ENCODE measurements around the gene MYBPC1.
"Not testable (repeated sequence)": the region's sequence is repeated elsewhere in the genome, so short reads cannot be mapped to it uniquely, and the experiment has no call there.

MYBPC1 gene

GRCh38 chr12:101655393-101655792, 60.6 kb downstream of the MYBPC1 start:
- DNase-seq: no peak

DNA sequence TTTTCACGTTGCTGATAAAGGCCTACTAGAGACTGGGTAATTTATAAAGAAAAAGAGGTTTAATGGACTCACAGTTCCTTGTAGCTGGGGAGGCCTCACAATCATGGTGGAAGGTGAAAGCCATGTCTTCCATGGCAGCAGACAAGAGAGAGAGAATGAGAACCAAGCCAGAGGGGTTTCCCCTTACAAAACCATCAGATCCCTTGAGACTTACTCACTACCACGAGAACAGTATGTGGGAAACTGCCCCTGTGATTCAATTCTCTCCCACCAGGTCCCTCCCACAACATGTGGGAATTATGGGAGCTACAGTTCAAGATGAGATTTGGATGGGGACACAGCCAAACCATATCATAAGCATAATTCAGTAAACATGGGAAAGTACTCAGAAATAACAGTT, 65.9 kb downstream of the MYBPC1 start:
- not testable (repeated sequence) for DNase-seq

GRCh38 chr12:101663298-101663697, 68.5 kb downstream of the MYBPC1 start:
- DNase-seq: no peak

DNA sequence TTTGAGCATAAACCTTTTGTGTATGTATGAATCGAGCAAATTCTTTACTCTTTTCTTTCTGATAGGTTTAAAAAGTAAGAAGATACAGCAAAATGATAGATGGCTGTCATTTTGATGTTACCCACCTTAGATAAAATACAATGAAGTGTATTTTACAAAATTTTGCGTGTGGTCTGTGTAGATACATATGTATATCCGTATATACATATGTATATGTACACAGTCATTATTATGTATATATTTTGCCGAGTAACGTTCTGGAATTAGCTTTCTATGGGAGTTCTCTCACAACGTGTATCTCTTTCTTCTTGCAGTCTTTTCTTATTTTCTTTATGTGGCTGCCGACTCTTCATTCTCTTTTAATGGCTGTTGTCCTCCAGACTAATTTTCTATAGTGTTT, 70.2 kb downstream of the MYBPC1 start:
- DNase-seq: no peak

DNA sequence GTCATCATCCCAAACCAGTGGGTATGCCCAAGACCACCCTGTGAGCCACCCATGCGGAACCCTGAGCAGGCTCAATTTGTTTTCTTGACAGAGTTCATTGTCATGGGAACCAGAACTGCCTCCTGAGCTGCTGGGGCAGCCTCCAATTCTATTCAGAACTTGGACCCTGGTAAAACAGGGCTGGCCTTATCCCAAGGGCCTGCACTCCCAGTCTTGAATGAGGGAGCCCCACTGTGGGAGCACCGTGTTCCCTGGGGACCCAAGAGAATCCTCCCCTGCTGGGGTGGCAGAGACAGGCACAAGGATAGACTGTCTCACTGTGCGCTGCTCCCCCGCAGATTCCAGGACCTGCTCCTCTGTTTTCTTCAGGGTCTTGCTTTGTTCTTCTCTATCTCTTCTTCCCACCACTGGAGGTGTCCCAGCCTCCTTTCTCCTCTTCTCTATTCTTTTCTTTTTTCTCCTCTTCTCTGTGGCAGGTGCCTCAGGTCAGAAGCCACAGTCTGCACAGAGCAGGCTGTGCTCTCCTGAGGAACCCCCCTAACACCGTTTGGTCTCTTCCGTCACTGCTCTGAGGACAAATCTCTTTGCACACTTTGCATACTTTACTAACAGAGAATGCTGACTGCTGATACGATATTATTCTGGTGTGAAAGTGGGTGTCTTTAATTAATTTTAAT, 71.4 kb downstream of the MYBPC1 start:
- no peak for DNase-seq

DNA sequence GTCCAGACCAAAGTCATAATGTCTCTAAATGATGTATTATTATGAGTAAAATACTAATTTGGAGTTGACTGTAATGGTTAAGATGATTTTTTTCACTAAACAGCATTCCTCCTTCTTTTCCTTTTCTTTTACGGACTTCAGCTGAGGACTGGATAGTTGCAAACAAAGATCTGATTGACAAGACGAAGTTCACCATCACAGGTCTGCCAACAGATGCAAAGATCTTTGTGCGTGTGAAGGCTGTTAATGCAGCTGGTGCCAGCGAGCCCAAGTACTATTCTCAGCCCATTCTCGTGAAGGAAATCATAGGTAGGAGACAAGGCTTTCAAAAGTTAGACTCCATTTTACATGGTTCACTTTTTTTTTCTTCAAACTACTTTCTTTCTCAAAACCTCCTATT, 72.8 kb downstream of the MYBPC1 start:
- no peak for DNase-seq

DNA sequence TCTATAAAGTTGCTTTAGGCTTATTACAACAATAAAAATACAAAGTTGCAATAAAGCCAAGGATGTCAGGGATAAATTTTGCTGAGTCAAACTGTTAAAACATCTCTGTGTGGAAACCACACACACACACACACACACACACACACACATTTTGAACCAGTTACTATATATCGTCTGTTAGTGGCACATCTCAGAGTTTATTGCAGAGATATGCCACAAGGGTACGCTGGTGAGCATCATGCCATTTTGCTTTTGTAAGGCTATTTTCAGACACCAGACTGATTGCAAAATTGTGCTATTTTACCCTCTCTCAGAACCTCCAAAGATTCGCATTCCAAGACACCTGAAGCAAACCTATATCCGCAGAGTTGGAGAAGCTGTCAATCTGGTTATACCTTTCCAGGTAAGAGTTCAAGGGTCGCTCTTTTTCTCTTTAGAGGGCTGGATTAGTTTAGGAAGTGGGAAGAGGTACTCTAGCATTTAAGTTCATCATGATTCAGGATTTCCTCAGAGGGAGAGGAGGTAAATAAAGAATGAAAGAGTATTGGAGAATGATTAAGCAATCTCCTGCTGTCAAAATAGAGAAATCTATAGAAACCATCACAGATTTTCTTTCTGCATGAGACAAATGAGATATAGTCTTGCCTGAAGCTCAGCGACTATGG, 75.4 kb downstream of the MYBPC1 start:
- DNase-seq: no peak

GRCh38 chr12:101671157-101671791, 76.5 kb downstream of the MYBPC1 start:
- no peak for DNase-seq

DNA sequence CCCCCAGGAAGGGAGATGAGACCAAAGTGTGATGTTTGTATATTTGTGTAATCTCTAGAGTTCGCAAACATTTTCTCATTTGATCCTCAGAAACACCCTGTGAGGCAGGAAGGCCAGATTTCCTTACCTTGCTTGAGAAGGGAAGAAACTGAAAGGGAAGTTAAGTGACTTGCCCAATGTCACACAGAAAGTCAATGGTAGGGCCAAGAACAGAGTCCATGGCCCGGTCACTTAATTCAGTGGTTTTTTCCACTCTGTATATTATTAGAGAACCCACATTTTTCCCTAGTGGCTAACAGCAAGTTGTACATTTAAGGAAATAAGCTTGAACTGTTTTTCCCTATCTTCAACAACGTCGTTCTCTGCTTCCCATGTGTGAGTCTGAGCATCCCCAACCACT, 77.1 kb downstream of the MYBPC1 start:
- DNase-seq: no peak

DNA sequence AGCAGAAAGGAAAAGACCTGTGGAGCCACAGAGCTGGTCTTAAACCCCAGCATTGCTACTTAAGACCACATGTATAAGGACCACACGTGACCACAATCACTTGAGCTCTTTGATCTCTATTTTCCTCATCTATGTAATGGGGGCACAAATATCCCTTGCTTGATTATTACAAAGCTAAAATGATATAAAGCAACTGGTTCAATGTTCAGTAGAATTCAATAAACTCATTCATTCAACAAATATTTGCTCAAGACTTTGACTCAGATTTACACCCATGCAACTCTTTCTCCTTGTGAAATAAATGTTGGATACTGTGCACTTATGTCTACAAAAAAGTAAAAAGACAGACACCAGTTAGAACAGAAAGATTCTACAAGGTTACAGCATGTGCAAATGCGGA, 80.8 kb downstream of the MYBPC1 start:
- no peak for DNase-seq

- not testable (repeated sequence) for DNase-seq
Observed at GRCh38 chr12:101676497-101676896, 81.7 kb downstream of the MYBPC1 start.

- no peak for DNase-seq
Observed at GRCh38 chr12:101678081-101678480, 83.3 kb downstream of the MYBPC1 start.

GRCh38 chr12:101680240-101680639, 85.5 kb downstream of the MYBPC1 start:
- no peak for DNase-seq

DNA sequence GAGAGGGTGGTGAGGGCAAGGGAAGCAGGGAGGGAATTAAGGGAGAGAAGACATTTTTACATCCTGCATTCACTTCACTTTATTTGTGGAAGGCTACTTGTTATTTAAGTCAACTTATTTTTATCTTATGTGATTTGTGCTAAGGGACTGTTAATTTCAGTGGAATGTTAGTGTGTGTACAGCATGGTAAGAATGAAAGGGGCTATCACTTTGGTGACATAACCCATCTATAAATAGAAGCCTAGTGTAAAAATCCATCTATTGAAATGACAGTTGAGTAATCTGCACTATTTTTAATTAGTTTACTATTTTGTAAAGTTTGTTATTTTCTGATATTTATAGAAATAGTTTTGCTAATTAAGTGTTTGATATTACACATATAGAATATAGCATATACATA, 85.9 kb downstream of the MYBPC1 start:
- DNase-seq: no peak

DNA sequence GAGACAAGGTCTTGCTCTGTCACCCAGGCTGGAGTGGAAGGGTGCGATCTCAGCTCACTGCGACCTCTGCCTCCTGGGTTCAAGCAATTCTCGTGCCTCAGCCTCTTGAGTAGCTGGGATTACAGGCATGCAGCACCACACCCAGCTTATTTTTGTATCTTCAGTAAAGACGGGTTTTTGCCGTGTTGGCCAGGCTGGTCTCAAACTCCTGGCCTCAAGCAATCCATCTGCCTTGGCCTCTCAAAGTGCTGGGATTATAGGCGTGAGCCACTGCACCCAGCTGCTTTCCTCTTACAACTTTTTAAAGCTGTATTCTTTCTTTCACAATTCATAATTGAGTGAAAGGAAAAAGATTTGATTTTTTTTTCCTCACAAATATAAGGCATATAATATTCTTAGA, 86.9 kb downstream of the MYBPC1 start:
- not testable (repeated sequence) for DNase-seq

GRCh38 chr12:101685092-101685491, 90.3 kb downstream of the MYBPC1 start:
- DNase-seq: no peak

GRCh38 chr12:101686176-101686575, 91.4 kb downstream of the MYBPC1 start:
- DNase-seq: no peak

DNA sequence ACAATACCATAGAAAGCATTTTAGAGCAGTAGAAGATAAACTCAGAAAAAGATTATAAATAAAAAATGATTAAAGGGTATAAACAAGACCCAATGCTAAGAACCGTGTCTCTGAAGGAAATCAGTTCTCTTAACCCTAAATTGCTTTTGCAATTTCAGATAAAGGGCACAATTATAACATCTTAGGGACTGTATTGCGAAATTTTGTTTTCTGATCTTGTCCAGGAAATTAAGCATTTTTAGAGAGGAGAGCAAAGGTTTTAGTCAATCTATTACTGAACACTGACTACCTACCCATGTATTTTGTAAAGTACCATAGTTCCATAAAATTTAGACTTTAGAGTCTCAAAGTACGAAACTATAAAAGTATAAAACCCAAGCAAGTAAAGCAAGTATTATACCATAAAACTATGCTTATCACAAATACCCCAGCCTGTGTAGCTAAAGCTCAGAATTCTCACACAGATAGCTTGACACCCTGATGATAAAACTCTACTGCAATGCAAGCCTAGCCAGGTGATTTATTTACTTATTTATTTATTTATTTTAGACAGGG, 95.8 kb downstream of the MYBPC1 start:
- DNase-seq: no peak

GRCh38 chr12:101691503-101692096, 96.8 kb downstream of the MYBPC1 start:
- no peak for DNase-seq

GRCh38 chr12:101694297-101694848, 99.6 kb downstream of the MYBPC1 start:
- no peak for DNase-seq

- DNase-seq: no peak
Observed at GRCh38 chr12:101694986-101695385, 100.2 kb downstream of the MYBPC1 start.

DNA sequence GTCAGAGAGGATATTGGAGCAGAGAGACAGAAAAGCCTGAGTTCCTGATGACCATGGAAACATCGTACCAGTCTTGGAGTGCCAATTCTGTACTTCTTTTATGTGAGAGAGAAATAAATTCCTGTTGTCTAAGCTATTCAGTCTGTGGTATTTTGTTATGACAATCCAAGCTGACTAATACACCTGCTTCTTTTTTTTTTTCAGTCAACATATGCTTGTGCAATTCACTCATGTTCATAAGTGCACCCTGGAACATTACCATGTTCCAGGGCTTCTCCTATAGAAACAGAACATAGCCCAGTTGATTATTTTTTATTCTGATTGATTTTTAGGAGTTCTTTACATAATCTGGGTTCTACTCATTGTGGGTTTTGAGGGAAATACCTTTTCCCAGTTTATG, 100.9 kb downstream of the MYBPC1 start:
- DNase-seq: no peak

All from NCI-H510A (cell line).